GM10847 (cell line): ENCODE measurements around the gene ERGIC1.

ENCODE experiments used
- POLR2A ChIP-seq: IDR thresholded peaks from 2 replicates; pipeline ENCODE4 v1.6.1; 2011; ENCODE audit not compliant: insufficient read length; ENCODE audit errors: extremely low read depth

Gene ERGIC1

GRCh38 chr5:172834415-172835289 is 601 bp downstream of the ERGIC1 start:
- TF ChIP-seq POLR2A = no peak

- no peak for TF ChIP-seq POLR2A
Observed at GRCh38 chr5:172835290-172835993, 1.4 kb downstream of the ERGIC1 start.

- TF ChIP-seq POLR2A = no peak
Observed at GRCh38 chr5:172835994-172836356, 1.9 kb downstream of the ERGIC1 start.

GRCh38 chr5:172837640-172838039 is 3.6 kb downstream of the ERGIC1 start:
- no peak for TF ChIP-seq POLR2A

GRCh38 chr5:172838151-172838875 is 4.3 kb downstream of the ERGIC1 start:
- TF ChIP-seq POLR2A = no peak

GRCh38 chr5:172839669-172840431 is 5.8 kb downstream of the ERGIC1 start:
- no peak for TF ChIP-seq POLR2A

GRCh38 chr5:172840432-172841154 is 6.5 kb downstream of the ERGIC1 start:
- no peak for TF ChIP-seq POLR2A

- no peak for TF ChIP-seq POLR2A
Observed at GRCh38 chr5:172841256-172841655, 7.2 kb downstream of the ERGIC1 start.

- no peak for TF ChIP-seq POLR2A
Observed at GRCh38 chr5:172843825-172844576, 9.9 kb downstream of the ERGIC1 start.

GRCh38 chr5:172844577-172844838 is 10.5 kb downstream of the ERGIC1 start:
- TF ChIP-seq POLR2A = no peak

GRCh38 chr5:172845154-172845553 is 11.1 kb downstream of the ERGIC1 start:
- TF ChIP-seq POLR2A = no peak

GRCh38 chr5:172845576-172845975 is 11.5 kb downstream of the ERGIC1 start:
- no peak for TF ChIP-seq POLR2A

- TF ChIP-seq POLR2A = no peak
Observed at GRCh38 chr5:172846249-172846648, 12.2 kb downstream of the ERGIC1 start.

- no peak for TF ChIP-seq POLR2A
Observed at GRCh38 chr5:172846677-172847076, 12.6 kb downstream of the ERGIC1 start.
